HuH-7 (cell line): ENCODE results near the gene FBXW4.
"Not testable (repeated sequence)": the region's sequence is repeated elsewhere in the genome, so short reads cannot be mapped to it uniquely, and the experiment has no call there.

Source experiments
- DNase-seq: peaks from one replicate; pipeline ENCODE4 v3.0.0; 2011; ENCODE audit warnings: low spot score

FBXW4 gene

GRCh38 chr10:101653536-101653935 lies 41.4 kb downstream of the FBXW4 start:
- DNase-seq = no peak

GRCh38 chr10:101651336-101651735 lies 43.6 kb downstream of the FBXW4 start:
- DNase-seq = no peak

GRCh38 chr10:101650863-101651262 lies 44.1 kb downstream of the FBXW4 start:
- DNase-seq = no peak

GRCh38 chr10:101649525-101650085 lies 45.4 kb downstream of the FBXW4 start:
- no peak for DNase-seq

GRCh38 chr10:101647255-101647654 lies 47.7 kb downstream of the FBXW4 start:
- DNase-seq = no peak

GRCh38 chr10:101646364-101646763 lies 48.6 kb downstream of the FBXW4 start:
- no peak for DNase-seq

GRCh38 chr10:101645659-101646058 lies 49.3 kb downstream of the FBXW4 start:
- no peak for DNase-seq

- no peak for DNase-seq
These were observed 51.0 kb downstream of the FBXW4 start for GRCh38 chr10:101644002-101644401.

- no peak for DNase-seq
These were observed 51.4 kb downstream of the FBXW4 start for GRCh38 chr10:101643546-101643945.

GRCh38 chr10:101639141-101639900 lies 55.6 kb downstream of the FBXW4 start:
- no peak for DNase-seq

GRCh38 chr10:101633510-101633909 lies 61.5 kb downstream of the FBXW4 start:
- not testable (repeated sequence) for DNase-seq

GRCh38 chr10:101631821-101632475 lies 63.0 kb downstream of the FBXW4 start:
- no peak for DNase-seq

GRCh38 chr10:101630633-101630920 lies 64.4 kb downstream of the FBXW4 start:
- no peak for DNase-seq

GRCh38 chr10:101629837-101630632 lies 64.9 kb downstream of the FBXW4 start:
- DNase-seq = peak; percentile 23

GRCh38 chr10:101625821-101626412 lies 69.1 kb downstream of the FBXW4 start:
- DNase-seq = no peak

- no peak for DNase-seq
These were observed 70.4 kb downstream of the FBXW4 start for GRCh38 chr10:101624526-101625102.

- no peak for DNase-seq
These were observed 71.4 kb downstream of the FBXW4 start for GRCh38 chr10:101623528-101623927.

GRCh38 chr10:101619983-101620382 lies 75.0 kb downstream of the FBXW4 start:
- DNase-seq = no peak

- no peak for DNase-seq
These were observed 76.1 kb downstream of the FBXW4 start for GRCh38 chr10:101618871-101619270.

- DNase-seq = no peak
These were observed 77.0 kb downstream of the FBXW4 start for GRCh38 chr10:101617824-101618568.
